HG02885 (cell line): ENCODE data around the gene GOLPH3L.
A peak's percentile ranks its signal among the peaks of the same experiment; 100 is the strongest.
"Not testable (repeated sequence)": the region's sequence is repeated elsewhere in the genome, so short reads cannot be mapped to it uniquely, and the experiment has no call there.

Experiments
- ATAC-seq: cut with Tn5 transposase; IDR thresholded peaks from one replicate; pipeline ENCODE4 v1.9.1; 2021; ENCODE audit warnings: mild to moderate bottlenecking; ENCODE audit not compliant: unreplicated experiment, poor library complexity

Gene GOLPH3L

DNA sequence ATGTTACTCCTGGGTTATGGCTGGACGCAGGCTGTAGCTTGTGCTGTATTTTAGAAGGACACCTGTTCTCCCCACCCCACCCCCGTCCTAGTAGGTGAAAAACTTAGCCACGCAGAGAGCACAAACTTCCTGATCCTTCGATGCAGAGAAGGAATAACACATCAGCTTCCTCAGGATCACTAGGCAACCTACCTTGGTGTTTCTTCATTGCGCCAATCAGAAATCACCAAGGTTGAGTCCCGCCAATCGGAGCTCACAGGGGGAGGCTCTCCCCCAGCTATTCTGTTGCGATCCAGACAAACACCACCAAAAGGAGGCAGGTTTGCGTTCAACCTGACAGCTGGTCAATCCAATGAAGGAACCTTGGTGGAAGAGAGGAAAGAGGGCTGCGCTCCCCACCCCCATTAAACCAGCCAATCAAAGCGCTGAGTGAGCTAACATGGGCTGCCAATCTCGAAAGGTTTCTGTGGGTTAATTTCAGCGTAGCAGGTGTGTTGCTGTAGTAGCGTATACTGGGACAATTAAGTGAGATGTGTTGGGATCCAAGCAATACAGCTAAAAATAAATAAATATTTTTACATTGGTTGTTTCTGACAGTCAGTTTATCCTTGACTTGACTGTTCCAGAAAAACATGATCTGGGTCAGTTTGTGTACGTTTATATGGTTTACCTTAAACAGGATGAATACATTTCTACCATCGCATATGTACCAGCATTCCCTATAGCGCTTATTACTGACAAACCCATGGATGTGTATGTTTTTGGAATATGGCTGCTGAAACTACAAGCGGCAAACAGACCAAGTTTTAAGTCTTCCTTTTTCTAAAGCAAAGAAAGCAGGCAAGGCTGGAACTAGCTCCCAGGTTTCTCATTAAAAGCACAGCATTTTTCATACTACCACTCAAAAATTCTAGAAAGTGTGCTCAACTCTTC is at the start of gene GOLPH3L:
GOLPH3L (minus strand) TSS at position 160 of the 933 bp plus-strand sequence. CDS start 2,316 bp downstream, outside the sequence.
- ATAC-seq, result peak; percentile 99

- ATAC-seq, result no peak
Observed at GRCh38 chr1:150730130-150730721, 33.3 kb upstream of the GOLPH3L start.

DNA sequence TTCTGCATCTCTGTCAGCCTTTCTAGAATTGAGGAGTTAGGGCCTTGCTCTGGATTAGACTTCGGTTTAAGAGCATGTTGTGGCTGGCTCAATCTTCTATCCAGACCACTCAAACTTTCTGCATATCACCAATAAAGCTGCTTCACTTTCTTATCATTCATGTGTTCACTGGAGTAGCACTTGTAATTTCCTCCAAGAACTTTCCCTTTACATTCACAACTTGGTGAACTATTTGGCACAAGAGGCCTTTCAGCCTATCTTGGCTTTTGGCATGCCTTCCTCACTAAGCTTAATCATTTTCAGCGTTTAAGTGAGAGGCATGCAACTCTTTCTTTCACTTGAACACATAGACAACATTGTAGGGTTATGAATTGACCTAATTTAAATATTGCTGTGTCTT is 27.4 kb upstream of the GOLPH3L start:
- no peak for ATAC-seq

GRCh38 chr1:150720703-150721102 is 23.7 kb upstream of the GOLPH3L start, which contains the start of gene HORMAD1:
TSS of gene HORMAD1 (minus strand) at chr1:150720895. CDS start at chr1:150719505, 1,390 bp downstream.
- no peak for ATAC-seq

DNA sequence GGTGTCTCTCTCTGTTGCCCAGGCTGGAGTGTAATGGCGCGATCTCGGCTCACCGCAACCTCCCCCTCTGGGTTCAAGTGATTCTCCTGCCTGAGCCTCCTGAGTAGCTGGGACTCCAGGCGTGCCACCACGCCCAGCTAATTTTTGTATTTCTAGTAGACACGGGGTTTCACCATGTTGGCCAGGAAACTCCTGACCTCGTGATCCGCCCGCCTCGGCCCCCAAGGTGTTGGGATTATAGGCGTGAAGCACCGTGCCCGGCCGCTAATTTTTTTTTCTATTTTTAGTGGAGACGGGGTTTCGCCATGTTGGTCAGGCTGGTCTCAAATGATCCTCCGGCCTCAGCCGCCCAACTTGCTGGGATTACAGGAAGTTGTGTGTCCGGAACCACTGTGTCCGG is 23.1 kb upstream of the GOLPH3L start:
- no peak for ATAC-seq

GRCh38 chr1:150718225-150718891 is 21.4 kb upstream of the GOLPH3L start:
- ATAC-seq, result no peak

DNA sequence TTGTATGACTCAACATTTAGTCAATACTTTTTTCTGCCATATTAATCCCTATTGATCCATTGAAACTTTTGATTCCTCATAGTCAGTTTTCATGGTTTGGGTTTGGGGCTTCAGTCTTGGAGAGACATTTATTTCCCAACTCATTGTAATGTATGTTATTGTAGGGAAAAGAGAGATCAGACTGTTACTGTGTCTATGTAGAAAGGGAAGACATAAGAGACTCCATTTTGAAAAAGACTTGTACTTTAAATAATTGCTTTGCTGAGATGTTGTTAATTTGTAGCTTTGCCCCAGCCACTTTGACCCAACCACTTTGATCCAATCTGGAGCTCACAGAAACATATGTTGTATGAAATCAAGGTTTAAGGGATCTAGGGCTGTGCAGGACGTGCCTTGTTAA is 12.1 kb upstream of the GOLPH3L start:
- ATAC-seq, result not testable (repeated sequence)

DNA sequence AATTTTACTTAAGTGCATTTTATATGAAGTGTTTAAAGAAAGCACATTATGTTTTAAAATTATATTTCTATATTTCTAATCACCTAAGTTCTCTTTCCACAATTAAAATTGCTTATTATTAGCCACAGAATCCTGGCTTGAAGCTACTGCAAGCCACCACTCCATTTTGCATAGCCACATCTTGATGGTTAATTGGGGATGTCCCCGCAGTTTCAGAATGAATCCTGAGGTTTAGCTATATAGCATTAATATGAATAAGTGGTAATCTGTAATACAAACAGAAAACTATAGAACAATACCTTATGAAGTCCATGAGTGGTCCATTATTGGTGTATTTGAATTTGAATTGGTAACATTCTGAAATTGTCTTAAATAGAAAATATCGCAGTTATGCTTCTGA is 11.6 kb upstream of the GOLPH3L start:
- ATAC-seq, result no peak

DNA sequence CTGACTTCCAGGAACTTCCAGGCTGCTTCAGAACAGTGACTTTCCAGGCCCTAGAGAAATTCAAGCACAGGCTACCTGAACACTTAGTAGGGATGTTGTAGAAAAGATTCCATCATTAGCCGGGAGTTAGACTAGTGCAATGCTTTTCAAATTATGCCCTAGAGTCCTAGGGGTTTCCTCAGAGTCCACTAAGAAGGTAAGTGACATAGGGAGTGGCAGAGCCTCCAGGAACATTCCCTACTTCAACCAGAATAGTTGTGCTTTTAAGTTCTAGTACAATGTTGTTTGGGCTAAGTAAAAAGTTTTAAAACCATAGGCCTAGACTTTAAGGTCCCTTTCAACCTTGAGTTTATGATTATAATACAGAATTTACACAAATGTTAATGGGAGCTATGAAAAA is 9.1 kb upstream of the GOLPH3L start:
- ATAC-seq, result no peak

DNA sequence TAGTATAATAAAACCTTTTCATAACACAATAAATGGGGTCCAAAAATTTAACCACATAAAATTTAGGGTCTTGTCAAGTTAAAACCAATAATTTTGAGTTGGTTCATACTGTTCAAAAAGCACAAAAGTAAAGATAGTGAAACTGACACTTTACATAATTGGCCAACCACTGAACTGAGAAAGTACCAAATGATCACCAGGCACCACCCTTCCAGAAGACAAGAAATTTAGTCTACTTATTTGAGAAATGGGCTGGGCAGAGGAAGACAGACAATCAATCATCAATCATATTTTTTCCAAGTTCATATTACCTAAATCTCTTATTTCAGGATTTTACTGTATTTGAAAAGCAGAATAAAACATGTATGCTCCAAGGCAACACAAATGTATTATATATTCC is 6.5 kb upstream of the GOLPH3L start:
- no peak for ATAC-seq

GRCh38 chr1:150696590-150696989 is 364 bp downstream of the GOLPH3L start:
- no peak for ATAC-seq

DNA sequence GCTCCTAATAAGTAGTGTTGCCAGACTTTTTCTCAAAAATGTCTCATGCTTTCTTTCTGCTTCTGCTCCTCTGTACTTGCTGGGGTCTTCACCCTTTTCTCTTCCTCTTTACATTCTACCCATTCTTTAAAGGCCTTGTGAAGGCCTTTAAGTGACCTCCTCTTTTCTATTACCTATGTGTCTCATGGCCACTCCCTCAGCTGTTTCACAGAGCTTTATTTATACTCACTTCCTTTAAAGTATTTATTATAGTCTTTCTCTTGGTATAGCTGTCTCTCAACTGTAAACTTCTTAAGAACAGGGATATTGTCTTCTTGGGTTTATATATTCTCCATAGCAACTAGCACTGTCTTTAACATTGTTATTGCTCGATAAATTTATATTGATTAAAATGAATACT is 792 bp downstream of the GOLPH3L start:
- no peak for ATAC-seq

DNA sequence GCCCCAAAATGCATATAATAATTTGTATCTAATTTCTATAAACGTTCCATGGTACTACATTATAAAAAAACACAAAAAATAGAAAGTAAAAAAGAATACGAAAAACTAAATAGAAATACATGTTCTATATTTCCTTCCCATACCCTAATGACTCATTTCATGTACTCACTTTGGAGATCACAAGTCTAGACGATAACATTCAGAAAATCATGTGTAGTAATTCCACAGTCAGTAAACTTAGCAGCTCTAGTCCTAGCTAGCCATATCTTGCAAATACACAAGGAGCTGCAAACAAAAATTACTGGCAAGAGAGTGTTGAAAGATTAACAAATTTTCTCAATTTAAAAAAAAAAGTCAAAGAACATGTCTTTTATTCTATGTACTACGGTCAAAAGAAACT is 1.4 kb downstream of the GOLPH3L start:
- no peak for ATAC-seq

GRCh38 chr1:150692720-150693119 is 4.2 kb downstream of the GOLPH3L start:
- ATAC-seq, result no peak

- ATAC-seq, result no peak
Observed at GRCh38 chr1:150688763-150689162, 8.2 kb downstream of the GOLPH3L start.

DNA sequence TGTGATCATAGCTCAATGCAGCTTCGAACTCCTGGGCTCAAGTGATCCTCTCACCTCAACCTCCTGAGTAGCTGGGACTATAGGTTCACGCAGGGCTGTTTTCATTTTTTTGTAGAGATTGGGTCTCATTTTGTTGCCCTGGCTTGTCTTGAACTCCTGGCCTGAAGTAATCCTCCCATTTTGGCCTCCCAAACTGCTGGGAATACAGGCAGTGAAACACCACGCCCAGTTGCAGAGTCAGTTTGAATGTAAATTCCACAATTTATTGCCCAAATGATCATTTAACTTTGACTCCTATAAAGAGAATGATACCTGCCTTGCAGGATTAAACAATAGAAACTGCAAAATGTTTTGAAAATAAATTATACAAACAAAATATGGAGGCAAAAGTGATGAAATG is 10.7 kb downstream of the GOLPH3L start:
- no peak for ATAC-seq

DNA sequence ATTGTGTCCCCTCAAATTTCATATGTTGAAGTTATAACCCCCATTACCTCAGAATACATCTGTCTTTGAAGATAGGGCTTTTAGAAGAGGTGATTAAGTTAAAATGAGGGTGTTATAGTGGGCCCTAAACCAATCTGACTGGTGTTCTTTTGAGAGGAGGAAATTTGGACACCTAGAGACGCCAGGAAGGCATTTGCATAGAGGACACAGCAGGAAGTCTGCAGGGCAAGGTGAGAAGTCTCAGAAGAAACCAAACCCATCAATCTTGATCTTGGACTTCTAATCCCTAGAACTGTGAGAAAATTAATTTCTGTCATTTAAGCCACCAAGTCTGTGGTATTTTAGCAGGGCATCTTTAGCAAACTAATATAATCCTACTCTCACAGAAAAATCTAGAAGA is 13.0 kb downstream of the GOLPH3L start:
- no peak for ATAC-seq

DNA sequence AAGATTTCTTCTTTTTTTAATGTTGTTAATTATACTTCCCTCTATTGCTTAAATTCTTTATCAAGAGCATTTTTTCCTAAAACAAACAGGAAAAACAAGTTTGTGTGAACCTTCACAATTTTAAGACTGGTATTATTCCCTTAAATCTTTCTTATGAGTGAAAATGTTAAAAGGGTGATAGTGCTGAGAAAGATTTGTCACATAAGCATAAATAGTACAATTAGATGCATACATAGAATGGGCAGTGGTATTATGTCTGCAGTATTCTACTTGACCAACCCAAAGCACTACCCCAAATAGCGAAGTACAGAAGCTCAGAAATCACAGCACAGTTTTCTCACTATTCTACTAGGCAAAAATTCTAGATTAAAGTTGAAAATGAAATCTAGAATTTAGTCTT is 18.0 kb downstream of the GOLPH3L start:
- ATAC-seq, result no peak

DNA sequence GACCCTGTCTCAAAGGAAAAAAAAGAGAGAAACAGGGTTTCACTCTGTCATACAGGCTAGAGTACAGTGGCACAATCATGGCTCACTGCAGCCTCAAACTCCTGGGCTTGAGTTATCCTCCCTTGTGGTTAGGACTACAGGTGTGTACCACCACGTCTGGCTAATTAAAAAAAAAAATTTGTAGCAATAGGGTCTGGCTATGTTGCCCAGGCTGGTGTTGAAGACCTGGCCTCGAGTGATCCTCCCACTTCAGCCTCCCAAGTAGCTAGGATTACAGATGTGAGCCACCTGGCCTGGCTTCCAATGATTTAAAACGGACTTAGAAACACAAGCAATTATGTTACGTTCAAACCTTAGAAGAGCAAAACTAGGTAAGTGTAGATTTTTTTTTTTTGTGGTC is 22.1 kb downstream of the GOLPH3L start:
- no peak for ATAC-seq

- no peak for ATAC-seq
Observed at GRCh38 chr1:150663321-150663720, 33.6 kb downstream of the GOLPH3L start.

GRCh38 chr1:150662811-150663210 is 34.1 kb downstream of the GOLPH3L start:
- ATAC-seq, result no peak
